HG02571 (cell line): ENCODE data around the gene TNNI3K.

Source experiments
- ATAC-seq: cut with Tn5 transposase; IDR thresholded peaks from one replicate; pipeline ENCODE4 v1.9.1; 2021; ENCODE audit warnings: mild to moderate bottlenecking, moderate library complexity; ENCODE audit not compliant: unreplicated experiment

Gene TNNI3K

DNA sequence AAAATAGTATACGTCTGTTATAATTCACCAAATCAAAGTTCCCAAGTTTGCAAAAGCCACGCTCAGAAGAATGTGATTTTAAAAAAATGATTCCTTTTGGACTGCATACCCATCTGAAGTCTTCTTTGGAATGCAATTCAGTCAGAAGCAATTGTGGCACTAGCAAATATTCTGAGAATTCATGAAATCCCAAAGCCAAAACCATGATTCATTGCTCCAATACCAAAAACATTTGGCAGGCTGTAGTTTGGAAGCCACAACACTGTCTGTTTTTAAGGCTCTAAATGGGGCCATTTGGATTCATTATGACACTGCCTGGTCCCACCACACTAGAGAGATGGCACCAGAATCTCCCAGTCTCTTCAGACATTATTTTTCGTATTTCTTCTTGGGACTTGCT is 299.1 kb downstream of the TNNI3K start:
- no peak for ATAC-seq

DNA sequence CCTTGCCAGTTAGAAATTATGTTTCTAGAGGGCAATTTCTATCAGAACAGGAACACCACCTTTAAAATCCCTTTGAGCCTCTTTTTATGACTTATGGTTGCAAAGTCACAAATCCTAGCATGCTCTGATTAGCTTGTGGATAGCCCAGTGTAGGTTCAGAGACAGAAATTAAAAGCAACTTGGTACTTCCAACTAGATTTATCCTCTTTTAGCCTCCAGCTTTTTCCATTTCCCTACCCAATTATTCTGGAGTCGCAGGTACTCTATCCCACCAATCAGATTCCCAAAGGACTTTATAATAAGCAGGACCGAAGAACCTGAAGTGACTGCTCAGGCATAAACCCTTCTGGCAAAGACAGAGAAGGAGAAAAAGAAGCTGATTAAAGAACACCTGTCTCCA is 310.6 kb downstream of the TNNI3K start:
- ATAC-seq: no peak

DNA sequence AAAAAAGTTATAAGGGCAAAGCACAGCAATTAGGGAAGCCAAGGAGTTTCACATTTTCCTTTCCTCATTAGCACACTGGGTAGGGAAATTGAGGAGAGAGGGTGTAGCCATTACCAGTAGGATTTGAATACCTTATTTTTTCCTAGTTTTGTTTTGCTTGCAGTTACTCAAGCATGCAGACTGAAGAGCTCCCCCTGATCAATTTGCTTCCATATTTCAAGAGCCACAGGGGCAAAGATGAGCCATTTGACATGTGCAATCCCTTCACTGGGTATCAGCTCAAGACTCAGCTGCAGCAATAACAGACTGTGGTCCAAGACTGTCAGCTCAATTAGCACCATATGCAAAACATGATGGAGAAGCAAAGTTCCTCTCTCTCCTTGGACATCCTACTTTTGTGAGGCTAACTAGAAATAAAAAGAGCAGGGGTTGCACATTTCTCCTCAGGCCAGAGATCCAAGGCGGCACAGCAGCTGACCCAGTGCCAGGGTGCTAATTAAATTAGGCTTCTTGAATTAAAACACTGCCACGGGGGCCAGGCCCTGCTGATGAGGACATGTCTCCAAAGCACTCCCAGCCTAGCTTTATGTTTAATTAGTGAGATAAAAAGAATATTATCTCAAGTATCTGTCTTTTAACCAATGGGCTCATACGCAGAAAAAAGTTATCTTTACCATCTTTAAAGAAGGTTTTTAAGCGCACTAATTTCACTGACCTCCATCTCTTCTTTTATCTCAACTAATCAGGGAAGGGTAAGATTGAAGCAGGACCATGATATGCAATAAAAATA is 314.0 kb downstream of the TNNI3K start:
- no peak for ATAC-seq

DNA sequence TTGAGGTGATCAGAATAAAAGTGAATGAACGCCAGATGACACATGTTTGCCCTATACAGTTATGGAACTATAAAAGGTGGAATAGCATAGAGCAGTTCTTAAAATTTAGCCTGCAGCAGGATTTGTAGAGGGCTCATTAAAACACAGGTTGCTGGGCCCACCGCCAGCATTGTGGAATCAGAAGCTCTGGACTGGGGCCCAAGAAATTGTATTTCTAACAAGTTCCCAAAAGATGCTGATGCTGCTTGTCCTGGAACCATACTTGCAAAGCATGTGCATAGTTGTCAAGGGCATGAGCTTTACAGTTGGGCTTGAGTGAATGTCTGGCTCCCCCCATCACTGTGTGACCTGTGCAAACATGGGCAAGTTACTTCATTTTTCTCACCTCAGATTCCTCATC is 314.7 kb downstream of the TNNI3K start:
- ATAC-seq: no peak

DNA sequence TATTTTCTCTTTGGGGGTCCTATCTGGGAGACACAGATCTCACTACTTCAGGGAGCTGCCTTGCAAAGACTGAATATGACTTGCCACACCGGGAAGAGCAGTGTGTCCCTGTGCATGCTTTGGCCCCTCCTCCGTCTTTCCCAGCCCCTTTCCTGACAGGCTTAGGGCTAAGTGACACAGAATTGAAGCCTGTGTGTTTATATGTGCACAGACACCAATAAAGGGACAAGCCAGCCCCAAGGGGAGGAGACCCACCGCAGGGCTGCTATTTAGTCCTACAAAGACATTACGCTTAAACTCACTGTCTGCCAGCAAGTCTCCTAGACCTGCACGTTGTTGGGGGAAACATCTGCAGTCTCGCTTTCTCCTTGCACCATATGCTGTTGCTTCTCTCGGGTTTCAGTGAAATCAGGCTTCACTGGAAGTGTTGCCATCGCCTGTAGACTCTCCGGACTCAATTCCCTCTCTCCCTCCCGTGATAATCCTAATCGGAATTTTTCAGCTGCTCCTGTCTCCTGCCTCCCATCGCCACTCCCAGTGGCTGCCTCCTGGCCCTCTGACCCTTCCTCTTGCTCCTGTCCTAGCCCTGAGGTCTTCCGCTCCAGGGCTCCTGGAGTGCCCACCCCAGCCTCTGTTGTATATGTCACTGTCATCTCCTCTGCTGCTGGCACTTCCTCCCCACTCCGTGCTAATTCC is 335.8 kb downstream of the TNNI3K start:
- ATAC-seq: no peak

DNA sequence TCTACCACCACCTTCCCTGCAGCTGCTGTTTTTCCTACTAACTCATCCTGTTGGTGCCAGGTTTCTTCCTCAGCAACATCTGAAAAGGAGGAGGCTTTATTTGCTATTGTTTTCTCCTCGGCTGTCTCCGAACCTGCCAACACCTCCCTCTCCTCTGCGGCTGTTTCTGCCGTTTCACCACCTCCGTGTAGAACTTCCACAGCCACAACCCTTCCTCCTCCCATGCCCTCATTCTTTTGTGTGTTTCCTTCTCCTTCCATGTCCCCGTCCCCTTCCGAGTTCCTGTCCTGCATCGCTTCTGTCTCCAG is 336.3 kb downstream of the TNNI3K start:
- no peak for ATAC-seq

DNA sequence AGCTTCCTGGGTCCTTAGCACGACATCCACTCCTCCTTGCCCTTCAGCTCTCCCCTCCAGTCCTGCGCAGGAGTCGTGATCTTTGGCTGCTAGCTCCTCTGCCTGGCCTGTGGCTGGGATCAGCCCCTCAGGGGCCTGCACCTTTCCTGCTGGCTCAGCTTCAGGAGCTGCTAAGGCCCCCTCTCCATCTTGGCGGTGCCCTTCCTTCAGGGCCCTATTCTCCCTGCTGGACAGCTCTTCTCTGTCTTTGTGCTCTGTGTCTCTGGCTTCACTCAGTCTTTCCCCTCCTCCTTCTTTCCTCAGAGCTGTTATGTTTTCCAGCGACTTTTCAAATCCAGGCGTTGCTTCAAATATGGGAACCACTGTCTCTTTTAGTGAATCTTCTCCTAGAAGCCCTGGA is 336.7 kb downstream of the TNNI3K start:
- ATAC-seq: no peak

DNA sequence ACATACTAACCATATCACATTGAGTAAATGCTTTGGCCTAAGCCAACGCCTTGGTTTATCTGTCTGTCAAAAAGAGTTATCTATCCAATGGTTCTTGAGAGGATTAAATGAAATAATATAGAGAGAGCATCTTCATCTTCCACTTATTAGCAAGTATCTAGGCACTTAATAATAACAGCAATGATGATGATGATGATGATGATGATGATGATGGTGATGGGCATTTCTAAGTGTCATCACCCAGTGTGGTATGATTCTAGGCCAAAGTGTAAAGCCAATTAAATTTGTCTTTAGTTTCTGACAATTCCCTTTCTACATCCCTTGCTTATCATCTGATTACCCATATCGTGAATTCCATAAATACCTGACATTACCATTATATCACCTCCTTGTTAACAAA is 342.9 kb downstream of the TNNI3K start:
- ATAC-seq: no peak

DNA sequence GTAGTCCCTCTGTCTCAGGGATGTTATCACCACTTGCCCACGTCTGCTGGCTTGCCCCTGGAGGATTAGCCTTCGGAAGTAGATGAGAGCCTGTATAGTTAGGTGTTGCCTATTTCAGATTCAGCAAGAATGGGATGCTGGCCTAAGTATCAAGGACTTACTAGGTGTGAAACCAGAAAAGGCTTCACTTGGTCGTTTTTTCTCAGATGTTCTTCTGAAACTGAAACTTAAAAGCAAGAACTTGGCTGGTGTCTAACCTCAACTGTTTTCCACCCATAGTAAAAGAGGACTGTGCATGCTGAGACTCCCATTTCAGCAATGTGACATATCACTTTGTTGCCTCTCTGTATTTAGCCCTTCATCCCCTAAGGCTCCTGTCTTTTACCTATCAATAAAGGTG is 344.2 kb downstream of the TNNI3K start:
- ATAC-seq: peak; percentile 100

DNA sequence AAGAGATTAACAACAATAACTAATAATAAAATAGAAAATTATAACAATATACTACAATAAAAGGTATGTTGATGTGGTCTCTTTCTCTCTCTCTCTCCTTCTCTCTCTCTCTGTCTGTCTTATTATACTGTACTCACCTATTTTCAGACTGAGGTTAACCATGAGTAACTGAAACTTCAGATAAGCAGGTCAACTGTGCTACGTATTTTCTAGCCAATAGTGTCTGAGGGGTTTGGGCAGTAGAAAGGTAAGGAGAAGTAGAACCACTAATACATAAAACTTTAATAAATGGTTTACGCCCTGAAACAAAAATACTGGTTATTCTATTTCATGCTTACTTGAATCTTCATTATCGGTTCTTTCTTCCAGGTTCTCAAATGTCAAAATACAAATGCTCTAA is 348.2 kb downstream of the TNNI3K start:
- ATAC-seq: no peak

DNA sequence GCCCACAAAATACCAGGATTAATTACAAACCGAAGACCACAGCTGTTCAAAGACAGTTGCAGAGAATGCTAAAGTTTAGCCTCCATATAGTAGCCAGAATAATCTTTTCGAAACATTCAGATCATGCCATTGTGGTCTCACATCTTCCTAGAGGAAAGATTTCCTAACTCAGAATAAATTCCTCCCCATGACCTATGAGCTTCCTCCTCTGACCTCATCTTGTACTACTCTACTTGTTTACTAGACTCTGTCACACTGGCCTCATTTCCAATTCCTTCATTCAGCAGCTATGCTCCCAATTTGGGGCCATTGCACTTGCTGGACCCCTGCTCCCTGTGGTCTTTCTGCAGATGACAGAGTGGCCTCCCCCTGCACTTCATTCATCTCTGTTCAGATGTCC is 349.0 kb downstream of the TNNI3K start:
- ATAC-seq: no peak

DNA sequence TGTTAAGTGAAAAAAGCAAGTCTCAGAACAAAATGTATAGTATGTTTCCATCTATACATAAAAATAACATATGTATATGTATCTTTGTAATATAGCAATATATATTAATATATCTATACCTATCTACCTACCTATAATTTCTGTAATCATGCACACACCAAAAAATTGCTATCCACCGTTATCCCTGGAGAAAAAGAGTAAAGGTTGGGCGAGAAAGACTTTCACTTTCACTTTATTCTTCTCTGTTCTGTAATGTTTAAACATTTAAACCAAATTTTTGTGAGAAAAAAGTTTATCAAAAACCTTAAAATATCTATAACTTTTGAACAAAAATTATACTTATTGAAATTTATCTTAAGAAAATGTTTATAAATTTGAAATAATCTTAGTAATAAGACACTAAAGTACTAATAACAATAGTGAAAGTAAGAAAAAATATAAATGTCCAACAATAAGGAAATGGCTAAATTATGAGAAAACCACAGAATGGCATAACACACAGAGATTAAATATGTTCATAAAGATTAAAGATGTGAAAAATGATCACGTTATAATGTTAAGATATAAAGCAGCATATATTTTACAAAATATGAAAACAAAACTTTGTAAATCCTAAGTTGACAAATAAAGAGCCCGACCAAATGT is 351.2 kb downstream of the TNNI3K start:
- ATAC-seq: no peak

DNA sequence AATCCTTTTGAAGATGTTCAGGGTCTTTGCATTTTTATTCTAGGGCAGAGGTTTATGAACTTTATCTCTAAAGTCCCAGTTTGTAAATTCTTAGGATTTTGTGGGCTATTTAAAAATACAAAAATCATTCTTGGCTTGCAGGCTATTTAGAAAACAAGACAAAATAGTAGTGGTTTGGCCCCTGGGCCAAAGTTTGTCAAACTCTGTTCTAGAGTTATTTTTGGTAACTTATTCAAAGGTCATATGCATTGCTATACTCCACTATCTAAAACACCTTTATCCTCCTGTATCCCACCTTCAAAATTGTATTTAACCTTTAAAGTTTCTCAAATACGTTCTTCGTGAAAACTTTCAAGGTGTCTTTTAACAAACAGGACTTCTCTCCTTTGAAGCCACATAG is 352.7 kb downstream of the TNNI3K start:
- ATAC-seq: no peak

DNA sequence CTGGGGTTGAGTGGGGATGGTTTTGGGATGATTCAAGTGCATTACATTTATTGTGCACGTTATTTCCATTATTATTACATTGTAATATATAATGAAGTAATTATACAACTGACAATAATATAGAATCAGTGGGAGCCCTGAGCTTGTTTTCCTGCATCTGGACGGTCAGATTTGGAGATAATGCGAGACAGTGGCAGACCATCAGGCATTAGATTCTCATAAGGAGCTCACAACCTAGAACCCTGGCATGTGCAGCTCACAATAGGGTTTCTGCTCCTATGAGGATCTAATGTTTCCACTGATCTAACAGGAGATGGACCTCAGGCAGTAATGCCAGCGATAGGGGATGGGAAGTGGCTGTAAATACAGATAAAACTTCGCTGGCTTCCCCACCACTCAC is 355.1 kb downstream of the TNNI3K start:
- no peak for ATAC-seq

DNA sequence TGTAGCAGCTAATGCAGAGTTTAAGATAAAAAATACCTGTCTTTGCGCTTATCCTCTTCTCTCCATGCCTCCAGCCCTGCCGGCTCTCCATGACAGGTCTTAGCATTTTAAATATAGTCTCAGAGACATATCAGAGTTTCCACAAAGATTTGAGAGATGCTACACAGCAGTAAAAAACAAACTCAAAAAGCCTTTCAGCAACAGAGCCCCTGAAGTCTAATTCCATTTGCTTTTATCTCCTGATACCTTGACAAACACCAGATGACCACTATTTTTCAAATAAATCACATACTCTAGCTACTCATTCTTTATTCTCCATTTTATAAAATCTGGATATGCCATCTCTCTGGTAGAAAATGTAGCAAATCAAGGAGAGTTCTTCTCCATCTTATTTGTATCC is 356.8 kb downstream of the TNNI3K start:
- no peak for ATAC-seq

DNA sequence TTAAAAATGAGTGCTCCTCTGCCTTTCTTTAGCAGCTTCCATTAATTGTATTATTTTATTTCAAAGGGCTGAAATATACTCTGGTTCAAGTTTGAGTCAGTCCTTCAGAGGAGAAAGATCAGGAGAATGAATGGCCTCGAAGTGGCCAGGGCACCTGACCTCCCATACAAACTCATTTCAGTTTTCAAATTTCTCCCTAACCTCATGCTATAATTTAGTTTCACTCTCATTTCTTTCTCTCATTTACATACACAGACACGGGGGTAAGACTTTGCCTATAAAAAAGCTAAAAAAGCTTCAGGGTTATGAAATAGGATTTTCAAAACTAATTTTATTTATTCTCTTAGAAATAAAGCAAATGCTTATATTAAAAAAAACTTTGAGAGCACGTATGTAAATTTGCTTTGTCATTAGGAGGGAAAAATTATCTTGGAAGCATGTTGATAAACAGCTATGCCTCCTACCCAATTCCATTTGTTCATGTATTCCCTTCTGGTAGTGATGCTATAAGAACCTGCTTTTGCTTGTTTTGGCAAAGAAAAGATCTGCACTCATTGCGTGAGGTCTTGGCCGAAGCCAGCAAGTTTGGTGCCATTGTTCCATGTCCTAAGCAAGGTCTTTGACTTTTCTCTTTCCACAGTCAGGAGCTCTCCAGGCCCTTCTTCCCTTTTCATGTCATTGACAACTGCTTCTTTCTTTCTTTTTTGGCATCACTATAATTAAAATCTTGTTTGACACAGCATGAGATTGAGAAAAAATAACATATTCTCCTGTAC is 357.6 kb downstream of the TNNI3K start:
- ATAC-seq: no peak
